Inflammatory macrophage treated with lipopolysaccharide for 1 hour (primary cell): ENCODE data around the gene SLC49A3.
"Not testable (repeated sequence)": the region's sequence is repeated elsewhere in the genome, so short reads cannot be mapped to it uniquely, and the experiment has no call there.

Experiments used
- DNase-seq, 2 donors: peaks; one replicate each; pipeline ENCODE4 v3.0.0-alpha.2; 2020 to 2022

SLC49A3 gene

GRCh38 chr4:650951-651883, 37.7 kb downstream of the SLC49A3 start:
- no peak for DNase-seq

GRCh38 chr4:650461-650860, 38.5 kb downstream of the SLC49A3 start:
- no peak for DNase-seq

GRCh38 chr4:649751-650310, 39.1 kb downstream of the SLC49A3 start:
- no peak for DNase-seq

GRCh38 chr4:649293-649625, 39.7 kb downstream of the SLC49A3 start:
- DNase-seq: no peak

- no peak for DNase-seq
Observed at GRCh38 chr4:648579-649292, 40.2 kb downstream of the SLC49A3 start.

- no peak for DNase-seq
Observed at GRCh38 chr4:647481-647880, 41.5 kb downstream of the SLC49A3 start.

- DNase-seq: no peak
Observed at GRCh38 chr4:646460-646859, 42.5 kb downstream of the SLC49A3 start.

GRCh38 chr4:642366-642765, 46.6 kb downstream of the SLC49A3 start:
- not testable (repeated sequence) for DNase-seq

- DNase-seq: no peak
Observed at GRCh38 chr4:637536-638280, 51.2 kb downstream of the SLC49A3 start.

- no peak for DNase-seq
Observed at GRCh38 chr4:636628-637159, 52.3 kb downstream of the SLC49A3 start.

GRCh38 chr4:635851-636627, 52.9 kb downstream of the SLC49A3 start:
- DNase-seq: no peak

GRCh38 chr4:635066-635835, 53.7 kb downstream of the SLC49A3 start:
- not testable (repeated sequence) for DNase-seq

- DNase-seq: no peak
Observed at GRCh38 chr4:634599-634985, 54.4 kb downstream of the SLC49A3 start.

- no peak for DNase-seq
Observed at GRCh38 chr4:633976-634598, 54.9 kb downstream of the SLC49A3 start.

- no peak for DNase-seq
Observed at GRCh38 chr4:633406-633805, 55.5 kb downstream of the SLC49A3 start.

- DNase-seq: no peak
Observed at GRCh38 chr4:632926-633325, 56.0 kb downstream of the SLC49A3 start.

GRCh38 chr4:632196-632790, 56.7 kb downstream of the SLC49A3 start:
- no peak for DNase-seq
